GM18909 (cell line): Measurements from ENCODE around the gene LRRC56.

Experiments
- ATAC-seq: cut with Tn5 transposase; IDR thresholded peaks from one replicate; pipeline ENCODE4 v1.9.1; 2021; ENCODE audit warnings: mild to moderate bottlenecking; ENCODE audit not compliant: unreplicated experiment, poor library complexity

The LRRC56 gene

GRCh38 chr11:587546-587945 is 50.2 kb downstream of the LRRC56 start:
- ATAC-seq: no peak

GRCh38 chr11:587978-588380 is 50.7 kb downstream of the LRRC56 start:
- ATAC-seq: no peak

- ATAC-seq: no peak
Measured at GRCh38 chr11:589798-590197, 52.5 kb downstream of the LRRC56 start.

- no peak for ATAC-seq
Measured at GRCh38 chr11:590997-591396, 53.7 kb downstream of the LRRC56 start.

GRCh38 chr11:592501-592900 is 55.2 kb downstream of the LRRC56 start:
- no peak for ATAC-seq

- ATAC-seq: no peak
Measured at GRCh38 chr11:592918-593317, 55.6 kb downstream of the LRRC56 start.

- no peak for ATAC-seq
Measured at GRCh38 chr11:593347-593746, 56.0 kb downstream of the LRRC56 start.

GRCh38 chr11:595400-595799 is 58.1 kb downstream of the LRRC56 start:
- no peak for ATAC-seq

- ATAC-seq: no peak
Measured at GRCh38 chr11:596374-596773, 59.0 kb downstream of the LRRC56 start.

GRCh38 chr11:597166-597725 is 59.9 kb downstream of the LRRC56 start:
- ATAC-seq: no peak

- ATAC-seq: no peak
Measured at GRCh38 chr11:598005-598680, 60.8 kb downstream of the LRRC56 start.

- ATAC-seq: no peak
Measured at GRCh38 chr11:601573-602245, 64.4 kb downstream of the LRRC56 start.

- ATAC-seq: no peak
Measured at GRCh38 chr11:603154-603553, 65.8 kb downstream of the LRRC56 start.
